Measurements from ENCODE around the gene ANKS1B.

Gene ANKS1B

DNA sequence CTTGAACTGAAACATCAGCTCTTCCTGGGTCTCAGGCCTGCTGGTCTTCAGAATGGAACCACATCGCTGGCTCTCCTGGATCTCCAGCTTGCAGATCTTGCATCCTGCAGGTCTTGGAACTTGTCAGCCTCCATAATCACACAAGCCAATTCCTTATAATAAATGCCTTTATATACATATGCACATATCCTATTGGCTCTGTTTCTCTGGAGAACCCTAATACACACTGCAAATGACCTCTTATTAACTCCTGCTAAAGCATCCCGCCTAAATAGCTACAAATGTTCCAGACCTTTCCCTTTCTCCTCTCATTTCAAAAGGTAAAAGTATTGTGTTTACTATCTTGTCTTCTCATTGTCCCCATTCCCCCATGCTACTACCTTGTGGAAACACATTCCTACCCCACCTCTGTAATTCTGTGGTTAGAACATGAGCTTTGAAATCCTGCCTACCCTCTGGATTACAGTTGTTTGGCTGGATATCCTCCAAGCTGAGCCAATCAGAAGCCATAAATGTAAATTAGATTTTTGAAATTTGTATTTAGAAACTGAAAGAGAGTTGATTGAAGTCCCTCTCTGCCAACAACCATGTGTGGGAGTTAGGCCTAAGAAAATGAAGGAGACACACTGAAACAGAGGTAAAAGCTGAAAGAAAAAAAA is 58.1 kb downstream of the ANKS1B start:
- Histone ChIP-seq H3K4me3 (ENCODE audit: low read length, poor library complexity, severe bottlenecking) (no peak overlapping the region), H3K9me3 (ENCODE audit: insufficient read depth, low read depth, low read length) (no peaks in the 10 kb centered on the region), H3F3A (ENCODE audit: low read depth) (no peaks in the 10 kb centered on the region), H2AFZ (ENCODE audit: low read length) (no peak overlapping the region), H3K4me2 (ENCODE audit: low read depth, low read length, poor library complexity, severe bottlenecking) (no peak overlapping the region), H3K36me3 (ENCODE audit: insufficient read depth, low read length) (no peaks in the 10 kb centered on the region), H3K9me2 (replicated peaks; ENCODE audit: low read depth, low read length) (no peaks in the 10 kb centered on the region), H4K20me1 (ENCODE audit: insufficient read depth, low read length, poor library complexity, severe bottlenecking) (no peaks in the 10 kb centered on the region), H3K9ac (ENCODE audit: low read depth, low read length, poor library complexity, severe bottlenecking) (no peak overlapping the region), H3K4me1 (ENCODE audit: insufficient read depth, low read length, poor library complexity, severe bottlenecking) (no peaks in the 10 kb centered on the region), H3K27me3 (ENCODE audit: insufficient read depth, low read length, poor library complexity, severe bottlenecking) (no peaks in the 10 kb centered on the region), H3K79me2 (ENCODE audit: insufficient read depth, low read length) (no peaks in the 10 kb centered on the region)
- TF ChIP-seq, protein P1, sequence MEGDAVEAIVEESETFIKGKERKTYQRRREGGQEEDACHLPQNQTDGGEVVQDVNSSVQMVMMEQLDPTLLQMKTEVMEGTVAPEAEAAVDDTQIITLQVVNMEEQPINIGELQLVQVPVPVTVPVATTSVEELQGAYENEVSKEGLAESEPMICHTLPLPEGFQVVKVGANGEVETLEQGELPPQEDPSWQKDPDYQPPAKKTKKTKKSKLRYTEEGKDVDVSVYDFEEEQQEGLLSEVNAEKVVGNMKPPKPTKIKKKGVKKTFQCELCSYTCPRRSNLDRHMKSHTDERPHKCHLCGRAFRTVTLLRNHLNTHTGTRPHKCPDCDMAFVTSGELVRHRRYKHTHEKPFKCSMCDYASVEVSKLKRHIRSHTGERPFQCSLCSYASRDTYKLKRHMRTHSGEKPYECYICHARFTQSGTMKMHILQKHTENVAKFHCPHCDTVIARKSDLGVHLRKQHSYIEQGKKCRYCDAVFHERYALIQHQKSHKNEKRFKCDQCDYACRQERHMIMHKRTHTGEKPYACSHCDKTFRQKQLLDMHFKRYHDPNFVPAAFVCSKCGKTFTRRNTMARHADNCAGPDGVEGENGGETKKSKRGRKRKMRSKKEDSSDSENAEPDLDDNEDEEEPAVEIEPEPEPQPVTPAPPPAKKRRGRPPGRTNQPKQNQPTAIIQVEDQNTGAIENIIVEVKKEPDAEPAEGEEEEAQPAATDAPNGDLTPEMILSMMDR (conservative IDR thresholded peaks at IDR 0.05; ENCODE audit: low read length) = no peak
- no peak for TF ChIP-seq EZH2phosphoT487 (IDR thresholded peaks at IDR 0.05; ENCODE audit: borderline replicate concordance)

GRCh38 chr12:99920353-99920960 is 64.3 kb downstream of the ANKS1B start:
- Histone ChIP-seq H3K4me3 (ENCODE audit: low read length, poor library complexity, severe bottlenecking) (no peak overlapping the region), H3K9me2 (replicated peaks; ENCODE audit: low read depth, low read length) (no peaks in the 10 kb centered on the region), H3K9me3 (ENCODE audit: insufficient read depth, low read depth, low read length) (no peaks in the 10 kb centered on the region), H3K79me2 (ENCODE audit: insufficient read depth, low read length) (no peaks in the 10 kb centered on the region), H3K36me3 (ENCODE audit: insufficient read depth, low read length) (no peaks in the 10 kb centered on the region), H3K9ac (ENCODE audit: low read depth, low read length, poor library complexity, severe bottlenecking) (no peak overlapping the region), H3F3A (ENCODE audit: low read depth) (no peaks in the 10 kb centered on the region), H3K4me2 (ENCODE audit: low read depth, low read length, poor library complexity, severe bottlenecking) (no peak overlapping the region), H3K4me1 (ENCODE audit: insufficient read depth, low read length, poor library complexity, severe bottlenecking) (no peaks in the 10 kb centered on the region), H3K27me3 (ENCODE audit: insufficient read depth, low read length, poor library complexity, severe bottlenecking) (no peaks in the 10 kb centered on the region), H4K20me1 (ENCODE audit: insufficient read depth, low read length, poor library complexity, severe bottlenecking) (no peaks in the 10 kb centered on the region), H2AFZ (ENCODE audit: low read length) (no peak overlapping the region)
- TF ChIP-seq, protein P1 (conservative IDR thresholded peaks at IDR 0.05; ENCODE audit: low read length) = no peak
- TF ChIP-seq EZH2phosphoT487 (IDR thresholded peaks at IDR 0.05; ENCODE audit: borderline replicate concordance) = no peak

DNA sequence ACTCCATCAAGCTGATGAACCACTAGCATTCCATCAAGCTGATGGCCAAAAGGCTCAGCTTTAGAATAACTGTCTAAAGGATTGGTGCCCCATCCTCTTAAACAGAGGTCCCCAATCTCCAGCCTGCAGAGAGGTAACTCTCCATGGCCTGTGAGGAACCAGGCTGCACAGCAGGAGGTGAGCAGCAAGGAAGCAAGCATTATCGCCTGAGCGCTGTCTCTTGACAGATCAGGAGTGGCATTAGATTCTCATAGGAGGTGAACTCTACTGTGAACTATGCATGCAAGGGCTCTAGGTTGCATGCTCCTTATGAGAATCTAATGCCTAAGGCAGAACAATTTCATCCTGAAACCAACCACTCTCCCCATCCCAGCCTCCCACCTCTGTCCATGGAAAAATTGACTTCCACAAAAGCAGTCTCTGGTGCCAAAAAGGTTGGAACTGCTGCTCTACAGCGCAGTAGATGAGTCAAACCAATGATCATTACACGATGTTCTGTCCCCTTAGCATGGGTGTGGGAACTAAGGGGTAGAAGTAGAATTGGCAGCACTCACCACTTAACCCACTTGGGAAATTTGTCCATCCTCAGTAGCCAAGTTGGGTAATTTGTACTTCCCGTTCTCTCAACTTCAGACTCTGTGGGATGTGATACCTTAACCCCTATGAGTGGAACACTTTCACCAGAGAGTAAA is 66.9 kb downstream of the ANKS1B start:
- TF ChIP-seq, protein P1 (conservative IDR thresholded peaks at IDR 0.05; ENCODE audit: low read length) = no peak
- no peak for TF ChIP-seq EZH2phosphoT487 (IDR thresholded peaks at IDR 0.05; ENCODE audit: borderline replicate concordance)
- Histone ChIP-seq H3K27me3 (ENCODE audit: insufficient read depth, low read length, poor library complexity, severe bottlenecking) (no peaks in the 10 kb centered on the region), H3K9me2 (replicated peaks; ENCODE audit: low read depth, low read length) (no peaks in the 10 kb centered on the region), H3K9me3 (ENCODE audit: insufficient read depth, low read depth, low read length) (no peaks in the 10 kb centered on the region), H3F3A (ENCODE audit: low read depth) (no peaks in the 10 kb centered on the region), H3K4me2 (ENCODE audit: low read depth, low read length, poor library complexity, severe bottlenecking) (no peak overlapping the region), H2AFZ (ENCODE audit: low read length) (no peak overlapping the region), H3K4me1 (ENCODE audit: insufficient read depth, low read length, poor library complexity, severe bottlenecking) (no peaks in the 10 kb centered on the region), H4K20me1 (ENCODE audit: insufficient read depth, low read length, poor library complexity, severe bottlenecking) (no peaks in the 10 kb centered on the region), H3K4me3 (ENCODE audit: low read length, poor library complexity, severe bottlenecking) (no peak overlapping the region), H3K36me3 (ENCODE audit: insufficient read depth, low read length) (no peaks in the 10 kb centered on the region), H3K79me2 (ENCODE audit: insufficient read depth, low read length) (no peaks in the 10 kb centered on the region), H3K9ac (ENCODE audit: low read depth, low read length, poor library complexity, severe bottlenecking) (no peak overlapping the region)
